Measurements from ENCODE around the gene SLC37A4. TPM values are rescaled to one million over a fixed set of nuclear protein-coding genes. Genes with fewer than 3 reads are reported as not detected.

The SLC37A4 gene
- total and polyA plus RNA-seq, 2 of the 13 experiments (the other 11 are each of a cell fraction or from before 2014, with no cell fraction given), result 43.0 to 56.1 TPM

DNA sequence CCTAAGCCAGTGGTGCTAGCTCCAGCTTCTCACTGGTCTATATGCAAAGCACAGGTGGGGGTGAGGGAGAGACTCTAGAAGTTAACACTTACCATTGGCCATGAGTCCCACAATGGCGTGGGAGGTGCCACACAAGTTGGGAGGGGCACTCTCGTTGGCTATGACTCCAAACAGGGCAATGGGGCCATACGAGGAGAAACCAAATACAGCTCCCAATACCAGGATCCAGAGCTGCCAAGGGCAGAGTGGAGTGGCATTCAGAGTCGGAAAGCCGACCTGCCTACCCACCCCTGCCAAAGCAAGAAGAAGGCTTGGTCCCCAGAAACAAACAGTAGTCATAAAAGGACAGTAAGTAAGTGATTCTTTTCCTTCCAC, 5.6 kb downstream of the SLC37A4 start (continued):
- TF ChIP-seq ZSCAN29 (CRISPR knock-in tag; conservative IDR thresholded peaks at IDR 0.05) (no peak), MBNL3 (CRISPR knock-in tag; conservative IDR thresholded peaks at IDR 0.05) (no peak), FOXK2 (IDR thresholded peaks at IDR 0.05) (no peak), ZNF614 (CRISPR knock-in tag; IDR thresholded peaks at IDR 0.05; ENCODE audit: borderline replicate concordance) (no peak), MTA3 (CRISPR knock-in tag; IDR thresholded peaks at IDR 0.05) (no peak), ZNF607 (CRISPR knock-in tag; IDR thresholded peaks at IDR 0.05; ENCODE audit: borderline replicate concordance) (no peak), ZSCAN21 (CRISPR knock-in tag; IDR thresholded peaks at IDR 0.05; ENCODE audit: borderline replicate concordance) (0 out of 2 replicates have a peak, but pooled peaks have one; percentile 21), ZMYM2 (CRISPR knock-in tag; IDR thresholded peaks at IDR 0.05) (no peak), MED8 (CRISPR knock-in tag; IDR thresholded peaks at IDR 0.05; ENCODE audit: insufficient replicate concordance) (no peak)
- TF ChIP-seq, protein P1, sequence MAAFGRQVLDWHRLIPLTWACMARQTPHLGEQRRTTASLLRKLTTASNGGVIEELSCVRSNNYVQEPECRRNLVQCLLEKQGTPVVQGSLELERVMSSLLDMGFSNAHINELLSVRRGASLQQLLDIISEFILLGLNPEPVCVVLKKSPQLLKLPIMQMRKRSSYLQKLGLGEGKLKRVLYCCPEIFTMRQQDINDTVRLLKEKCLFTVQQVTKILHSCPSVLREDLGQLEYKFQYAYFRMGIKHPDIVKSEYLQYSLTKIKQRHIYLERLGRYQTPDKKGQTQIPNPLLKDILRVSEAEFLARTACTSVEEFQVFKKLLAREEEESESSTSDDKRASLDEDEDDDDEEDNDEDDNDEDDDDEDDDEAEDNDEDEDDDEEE (CRISPR knock-in tag; IDR thresholded peaks at IDR 0.05), result peak; percentile 29; the same call in 1 of the 2 replicates

DNA sequence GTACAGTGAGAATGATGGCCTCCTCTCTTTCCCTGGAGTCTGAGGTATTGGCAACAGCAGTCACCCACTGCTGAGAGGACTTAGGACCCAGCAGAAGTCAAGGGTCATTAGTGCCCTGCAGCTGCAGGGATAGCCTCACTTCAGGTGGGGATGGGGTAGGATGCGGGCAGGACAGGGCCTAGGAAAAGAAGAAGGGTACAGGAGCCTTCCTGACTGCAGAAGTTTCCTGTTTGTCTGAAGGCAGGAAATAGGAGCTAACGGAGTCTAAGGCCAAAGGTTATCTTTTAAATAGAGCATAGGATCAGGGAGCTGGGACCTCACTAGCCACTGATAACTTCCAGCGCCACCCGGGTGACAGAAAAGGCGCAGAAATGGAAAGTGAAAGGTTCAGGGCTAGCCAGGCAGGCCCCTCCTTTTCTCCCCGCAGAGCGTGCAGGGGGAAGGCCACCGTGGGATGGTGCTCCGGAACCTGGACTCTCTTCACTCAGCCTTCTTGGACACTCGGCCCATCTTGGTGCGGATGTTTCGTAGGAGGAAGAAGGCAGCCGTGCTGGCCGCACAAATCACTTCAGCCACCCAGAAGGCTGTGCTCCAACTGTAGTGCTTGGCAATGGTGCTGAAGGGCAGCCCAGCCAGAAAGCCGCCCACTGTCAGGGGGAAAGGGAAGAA, 6.1 kb downstream of the SLC37A4 start:
- H3K4me1 ChIP-seq (ENCODE audit: insufficient read depth, low read length), result peaks cover 97% of the 10 kb centered on the region
- no peak for TF ChIP-seq POLR2A (IDR thresholded peaks at IDR 0.05; ENCODE audit: insufficient read depth in 1 of 2, low read depth in 2 of 2, low read length in 2 of 2)
- TF ChIP-seq ZSCAN21 (CRISPR knock-in tag; IDR thresholded peaks at IDR 0.05; ENCODE audit: borderline replicate concordance), result 0 out of 2 replicates have a peak, but pooled peaks have one; percentile 32
- TF ChIP-seq MIER3 (CRISPR knock-in tag; IDR thresholded peaks at IDR 0.05; ENCODE audit: borderline replicate concordance), result no peak
- TF ChIP-seq ZNF24 (IDR thresholded peaks at IDR 0.05), result no peak
- TF ChIP-seq PHF8 (CRISPR knock-in tag; IDR thresholded peaks at IDR 0.05), result no peak
- no peak for TF ChIP-seq WIZ (CRISPR knock-in tag; IDR thresholded peaks at IDR 0.05)
- TF ChIP-seq ZNF569 (CRISPR knock-in tag; IDR thresholded peaks at IDR 0.05; ENCODE audit: borderline replicate concordance), result no peak
- no peak for TF ChIP-seq ARNT2 (CRISPR knock-in tag; IDR thresholded peaks at IDR 0.05; ENCODE audit: low read depth)
- TF ChIP-seq, protein P2, sequence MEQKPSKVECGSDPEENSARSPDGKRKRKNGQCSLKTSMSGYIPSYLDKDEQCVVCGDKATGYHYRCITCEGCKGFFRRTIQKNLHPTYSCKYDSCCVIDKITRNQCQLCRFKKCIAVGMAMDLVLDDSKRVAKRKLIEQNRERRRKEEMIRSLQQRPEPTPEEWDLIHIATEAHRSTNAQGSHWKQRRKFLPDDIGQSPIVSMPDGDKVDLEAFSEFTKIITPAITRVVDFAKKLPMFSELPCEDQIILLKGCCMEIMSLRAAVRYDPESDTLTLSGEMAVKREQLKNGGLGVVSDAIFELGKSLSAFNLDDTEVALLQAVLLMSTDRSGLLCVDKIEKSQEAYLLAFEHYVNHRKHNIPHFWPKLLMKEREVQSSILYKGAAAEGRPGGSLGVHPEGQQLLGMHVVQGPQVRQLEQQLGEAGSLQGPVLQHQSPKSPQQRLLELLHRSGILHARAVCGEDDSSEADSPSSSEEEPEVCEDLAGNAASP (CRISPR knock-in tag; IDR thresholded peaks at IDR 0.05; ENCODE audit: borderline replicate concordance), result no peak
- peak; percentile 54 for TF ChIP-seq ZSCAN25 (CRISPR knock-in tag; IDR thresholded peaks at IDR 0.05)
- TF ChIP-seq TBP (CRISPR knock-in tag; IDR thresholded peaks at IDR 0.05), result no peak
- no peak for TF ChIP-seq ZNF256 (CRISPR knock-in tag; conservative IDR thresholded peaks at IDR 0.05)
- no peak for TF ChIP-seq ZNF207 (IDR thresholded peaks at IDR 0.05; ENCODE audit: borderline replicate concordance)
- TF ChIP-seq PHF21A (CRISPR knock-in tag; IDR thresholded peaks at IDR 0.05), result peak; percentile 76
- no peak for TF ChIP-seq ZNF160 (CRISPR knock-in tag; IDR thresholded peaks at IDR 0.05)

More for the DNA sequence above, 6.1 kb downstream of the SLC37A4 start:
- Histone ChIP-seq H2AFZ (ENCODE audit: low read length) (no peak overlapping the region), H3K4me3 (replicated peaks in 1 of 3; ENCODE audit: insufficient read depth in 1 of 3, low read depth in 2 of 3, low read length in 3 of 3) (peak overlapping the region in 1 of 3 experiments; percentile 82; a peak in 2 of 6 replicates), H4K20me1 (ENCODE audit: insufficient read depth, low read length) (peaks cover 5% of the 10 kb centered on the region; the same call in 1 of the 2 replicates), H3K27me3 (ENCODE audit: control insufficient read depth in 1 of 2, insufficient read depth in 2 of 2, low read length in 2 of 2) (no peaks in the 10 kb centered on the region), H3K4me2 (ENCODE audit: low read depth, low read length) (peak overlapping the region; percentile 99), H3K27ac (ENCODE audit: extremely low read length, insufficient read depth, low read length) (peak overlapping the region; percentile 77), H3K9me3 (ENCODE audit: low read length) (no peaks in the 10 kb centered on the region), H3K36me3 (replicated peaks in 1 of 2; ENCODE audit: control insufficient read depth in 1 of 2, insufficient read depth in 2 of 2, low read length in 2 of 2) (peaks cover 4% of the 10 kb centered on the region in 2 experiments; a peak in 3 of 5 replicates), H3K79me2 (ENCODE audit: insufficient read depth, low read length) (peaks cover 63% of the 10 kb centered on the region), H3K9ac (ENCODE audit: insufficient read depth, low read depth, low read length) (no peak overlapping the region)
- ChIA-PET POLR2A (interaction anchor here (1.1 to 2.8 kb wide), 6 partner anchors 9 to 78 kb away, joined by 3 to 12 read pairs (median 6); partner anchors contain the start of genes CENATAC, DPAGT1, HMBS and VPS11), CTCF (ENCODE audit: low intra/inter-chr PET ratio, low total read pairs) (no interaction called here)
- peak; percentile 50 for FAIRE-seq
- in situ Hi-C loops (cut with HindIII; ENCODE audit: extremely low pct_ligation_motif_present, low pct_unique_long_range_greater_than_20kb), result no loop called here
- intact Hi-C loops (cut with micrococcal nuclease; ENCODE audit: unreplicated experiment), result no loop called here
- no TSS peak for BruUV-seq (replicated peaks)
- DNase-seq (ENCODE audit: low spot score), result peak; percentile 49
- WGBS (ENCODE audit: low lambda C conversion rate), result 56% methylated on average over 15 of the region's 15 CpGs
- ATAC-seq, result peak; percentile 17

Data from HepG2 (cell line).